NT2/D1 (cell line): ENCODE measurements around the gene GNA12.
"Not testable (repeated sequence)": the region's sequence is repeated elsewhere in the genome, so short reads cannot be mapped to it uniquely, and the experiment has no call there.

Experiments used
- DNase-seq: peaks from one replicate; pipeline ENCODE4 v3.0.0-alpha.2; 2011; ENCODE audit warnings: low read depth, low spot score
- H3K27me3 ChIP-seq: 2 replicates; pipeline ENCODE4 v1.6.0; 2011; ENCODE audit warnings: mild to moderate bottlenecking; ENCODE audit not compliant: insufficient read length, insufficient read depth
- H3K36me3 ChIP-seq: 2 replicates; pipeline ENCODE4 v1.6.1; 2011; ENCODE audit warnings: mild to moderate bottlenecking, low read length, mixed read lengths; ENCODE audit not compliant: insufficient read depth, insufficient read length
- H3K4me1 ChIP-seq: 2 replicates; pipeline ENCODE4 v1.5.1; 2011; ENCODE audit not compliant: insufficient read depth, insufficient read length
- H3K4me3 ChIP-seq: 2 replicates; pipeline ENCODE4 v1.5.1; 2011; ENCODE audit warnings: low read depth; ENCODE audit not compliant: insufficient read length
- H3K9ac ChIP-seq: 2 replicates; pipeline ENCODE4 v1.6.0; 2011; ENCODE audit warnings: low read depth; ENCODE audit not compliant: insufficient read length
- H3K9me3 ChIP-seq: 2 replicates; pipeline ENCODE4 v1.5.1; 2011; ENCODE audit warnings: mild to moderate bottlenecking, low read length; ENCODE audit not compliant: insufficient read depth
- SUZ12 ChIP-seq: IDR thresholded peaks from 2 replicates; pipeline ENCODE4 v1.6.1; 2011; ENCODE audit not compliant: insufficient read length, insufficient read depth; ENCODE audit errors: extremely low read depth
- YY1 ChIP-seq: IDR thresholded peaks from 2 replicates; pipeline ENCODE4 v1.6.1; 2011; ENCODE audit not compliant: insufficient read length, insufficient read depth
- ZNF274 ChIP-seq: IDR thresholded peaks from 2 replicates; pipeline ENCODE4 v1.6.1; 2011; ENCODE audit warnings: mild to moderate bottlenecking, low read depth, low read length

GNA12 gene

DNA sequence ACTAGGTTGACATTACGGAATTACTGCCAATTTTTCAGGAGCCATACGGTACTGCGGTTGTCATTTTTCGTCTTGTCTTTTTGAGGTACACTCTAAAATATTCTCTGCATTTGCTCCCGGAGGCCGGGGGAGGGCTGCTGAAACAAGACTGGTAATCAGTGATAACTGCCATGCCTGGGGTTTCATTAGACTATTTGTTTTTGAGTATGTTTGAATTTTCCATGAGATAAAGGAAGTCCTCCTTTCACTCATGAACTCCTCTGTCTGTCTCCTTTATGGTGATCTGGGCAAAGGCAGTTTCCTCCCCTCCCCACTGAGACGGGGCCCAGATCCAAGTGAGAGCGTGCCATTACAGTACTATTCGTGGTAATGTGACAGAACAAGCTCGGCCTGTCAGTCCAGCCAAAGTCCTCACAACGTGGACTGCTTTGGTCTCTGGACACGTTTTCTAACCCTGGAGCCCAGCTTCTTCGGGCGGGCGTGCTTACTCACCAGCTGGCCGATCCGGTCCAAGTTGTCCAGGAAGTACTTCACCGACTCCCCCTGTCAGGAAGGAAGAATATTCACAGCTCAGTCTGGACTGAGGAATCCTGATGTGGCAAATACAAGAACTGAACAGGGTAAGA, 111.0 kb downstream of the GNA12 start:
- TF ChIP-seq SUZ12 = no peak
- TF ChIP-seq ZNF274 = no peak
- no peak for TF ChIP-seq YY1
- Histone ChIP-seq H3K4me3 (no peak overlapping the region), H3K9ac (no peak overlapping the region)

DNA sequence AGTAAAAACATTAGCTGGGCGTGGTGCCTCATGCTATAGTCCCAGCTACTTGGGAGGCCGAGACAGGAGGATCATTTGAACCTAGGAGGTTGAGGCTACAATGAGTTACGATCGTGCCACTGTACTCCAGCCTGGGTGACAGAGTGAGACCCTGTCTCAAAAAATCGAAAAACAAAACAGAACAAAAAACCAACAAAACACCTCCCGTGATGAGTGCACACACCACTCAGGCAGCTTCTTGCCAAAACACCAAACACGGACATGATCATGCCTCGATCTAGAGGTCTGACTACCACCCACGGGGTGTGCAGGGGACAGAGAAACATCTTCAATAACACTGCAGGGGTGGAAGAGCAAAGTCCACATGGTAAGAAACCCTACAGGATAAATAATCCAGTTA, 111.7 kb downstream of the GNA12 start:
- Histone ChIP-seq H3K4me3 (no peak overlapping the region), H3K9ac (no peak overlapping the region), H3K27me3 (no peaks in the 10 kb centered on the region), H3K36me3 (peaks cover 55% of the 10 kb centered on the region), H3K9me3 (no peaks in the 10 kb centered on the region; the same call in 1 of the 2 replicates), H3K4me1 (peaks cover 20% of the 10 kb centered on the region)
- no peak for DNase-seq
- TF ChIP-seq ZNF274 (no peak), SUZ12 (no peak), YY1 (no peak)

More for the DNA sequence above, 111.0 kb downstream of the GNA12 start:
- Histone ChIP-seq H3K9me3 (no peaks in the 10 kb centered on the region; the same call in 1 of the 2 replicates), H3K27me3 (no peaks in the 10 kb centered on the region), H3K4me1 (peaks cover 20% of the 10 kb centered on the region), H3K36me3 (peaks cover 53% of the 10 kb centered on the region)
- no peak for DNase-seq

DNA sequence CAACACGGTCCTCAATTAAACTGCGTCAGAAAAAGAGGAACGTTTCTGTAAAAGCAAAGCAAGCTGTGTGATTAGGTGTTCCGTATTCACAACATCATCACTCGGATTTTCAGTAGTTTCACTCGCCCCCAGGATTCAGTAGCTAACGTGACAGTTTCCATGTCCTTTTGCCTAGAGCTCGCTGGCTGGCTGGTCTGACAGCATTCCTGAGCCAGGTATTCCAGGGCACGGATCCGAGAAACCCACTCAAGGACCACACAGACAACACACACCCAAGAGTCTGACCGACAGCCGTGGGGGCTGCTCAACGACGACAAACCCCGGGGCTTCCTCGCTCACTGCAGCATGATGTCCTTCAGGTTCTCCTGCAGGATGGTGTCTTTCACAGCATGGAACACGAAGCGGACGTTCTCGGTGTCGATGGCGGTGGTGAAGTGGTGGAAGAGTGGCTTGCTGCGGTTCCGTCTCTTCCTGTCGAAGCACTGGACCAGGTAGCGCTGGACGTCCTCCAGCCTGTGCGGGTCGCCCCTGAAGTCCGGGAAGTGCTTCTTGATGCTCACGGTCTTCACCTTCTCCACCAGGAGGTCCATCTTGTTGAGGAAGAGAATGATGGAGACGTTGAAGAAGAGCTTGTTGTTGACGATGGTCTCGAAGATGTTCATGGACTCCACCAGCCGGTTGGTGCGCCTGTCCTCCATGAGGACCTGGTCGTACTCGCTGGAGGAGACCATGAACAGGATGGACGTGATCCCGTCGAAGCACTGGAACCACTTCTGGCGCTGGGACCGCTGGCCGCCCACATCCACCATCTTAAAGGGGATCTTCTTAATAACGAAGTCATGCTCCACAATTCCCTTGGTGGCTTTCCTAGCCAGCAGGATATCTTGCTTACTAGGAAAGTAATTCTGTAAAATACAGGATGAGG, 113.0 kb downstream of the GNA12 start:
- no peak overlapping the region for H3K9ac ChIP-seq
- no peak for TF ChIP-seq ZNF274
- no peak for TF ChIP-seq YY1
- no peak for TF ChIP-seq SUZ12
- H3K27me3 ChIP-seq = no peaks in the 10 kb centered on the region
- no peak overlapping the region for H3K4me3 ChIP-seq
- H3K9me3 ChIP-seq = no peaks in the 10 kb centered on the region; the same call in 1 of the 2 replicates
- H3K36me3 ChIP-seq = peaks cover 67% of the 10 kb centered on the region
- DNase-seq = no peak
- H3K4me1 ChIP-seq = peaks cover 20% of the 10 kb centered on the region

DNA sequence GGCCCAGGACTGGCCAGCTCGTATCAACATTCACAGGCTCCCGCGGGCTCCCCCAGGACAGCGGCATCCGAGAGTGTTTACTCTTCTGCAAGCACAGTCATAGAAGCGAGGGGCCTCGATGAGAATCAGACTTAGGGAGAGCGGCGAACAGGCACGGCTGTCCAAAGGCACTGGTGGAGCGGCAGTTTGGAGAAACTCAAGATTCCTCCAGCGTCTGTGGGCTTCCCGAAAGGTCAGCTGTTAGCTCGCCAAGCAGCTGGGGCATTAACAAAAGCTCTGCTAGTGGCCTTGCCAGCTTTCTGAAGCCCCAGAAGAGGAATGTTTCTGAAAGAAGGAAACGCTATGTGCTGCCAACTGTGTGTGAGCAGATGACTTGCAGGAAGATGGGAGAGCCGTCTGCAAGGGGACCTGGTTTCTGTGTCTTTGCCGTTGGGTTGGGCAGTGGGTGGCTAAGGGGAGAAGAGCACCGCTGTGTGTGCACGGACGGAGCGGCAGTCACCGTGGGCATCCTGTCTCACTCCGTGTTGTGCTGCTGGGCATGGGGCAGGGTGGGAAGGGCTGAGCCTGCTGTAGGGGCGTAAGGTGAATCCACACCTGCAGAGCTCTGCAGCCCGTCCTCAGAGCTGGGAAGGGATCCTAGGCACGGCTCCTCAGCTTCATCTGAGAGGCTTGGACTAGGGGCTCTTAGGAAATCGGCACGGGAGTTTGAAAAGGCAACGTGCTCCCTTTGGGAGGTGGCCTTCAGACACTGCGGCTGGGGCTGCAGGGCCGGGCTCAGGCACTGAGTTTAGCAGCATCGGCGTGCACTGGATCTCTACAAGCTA, 114.0 kb downstream of the GNA12 start:
- no peak overlapping the region for H3K9ac ChIP-seq
- no peaks in the 10 kb centered on the region for H3K27me3 ChIP-seq
- no peak for TF ChIP-seq YY1
- TF ChIP-seq SUZ12 = no peak
- TF ChIP-seq ZNF274 = no peak
- no peaks in the 10 kb centered on the region; the same call in 1 of the 2 replicates for H3K9me3 ChIP-seq
- no peak for DNase-seq
- no peak overlapping the region for H3K4me3 ChIP-seq
- peaks cover 18% of the 10 kb centered on the region for H3K4me1 ChIP-seq
- H3K36me3 ChIP-seq = peaks cover 70% of the 10 kb centered on the region

DNA sequence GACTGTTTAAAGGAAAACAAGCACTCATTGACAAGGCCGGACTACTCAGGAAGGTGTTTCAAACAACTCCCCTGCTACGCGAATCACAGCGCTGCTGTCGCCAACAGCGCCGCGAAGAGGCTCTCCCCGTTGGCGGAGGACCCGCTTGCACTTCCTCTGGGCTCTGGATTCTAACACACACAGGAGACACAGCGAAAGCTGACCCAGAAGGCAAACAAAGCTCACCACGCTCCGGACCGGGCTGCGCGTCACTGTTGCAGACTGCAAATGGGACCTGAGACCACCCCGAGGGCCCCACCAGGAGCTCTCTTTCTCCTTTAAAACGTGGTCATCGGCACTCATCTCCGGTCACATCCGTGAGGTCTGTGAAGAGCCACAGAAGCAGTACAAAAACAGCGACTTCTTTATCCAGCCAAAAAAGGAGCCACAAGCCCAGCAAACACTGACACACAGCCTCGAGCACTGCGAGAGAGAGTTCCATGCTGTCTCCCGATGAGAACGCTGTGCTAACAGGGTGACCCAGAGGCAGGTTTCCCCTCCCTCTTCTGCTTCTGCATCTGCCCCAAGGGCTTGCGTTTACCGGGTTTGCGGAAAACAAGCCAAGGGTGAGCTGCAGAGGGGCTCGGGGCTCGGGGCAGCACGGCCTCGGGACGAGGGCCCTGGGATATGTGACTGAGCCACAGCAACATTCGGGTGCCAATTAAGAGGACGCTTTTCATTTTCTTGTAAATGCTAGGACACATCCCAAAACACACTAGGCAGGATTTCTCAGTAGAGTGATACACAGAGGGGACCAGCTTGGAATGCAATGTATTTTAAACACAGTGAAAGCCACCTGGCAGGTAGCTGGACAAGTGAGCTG, 114.8 kb downstream of the GNA12 start:
- H3K36me3 ChIP-seq = peaks cover 64% of the 10 kb centered on the region
- H3K9ac ChIP-seq = no peak overlapping the region
- H3K4me1 ChIP-seq = peaks cover 12% of the 10 kb centered on the region
- TF ChIP-seq YY1 (no peak), SUZ12 (no peak), ZNF274 (no peak)
- H3K9me3 ChIP-seq = no peaks in the 10 kb centered on the region; the same call in 1 of the 2 replicates
- no peaks in the 10 kb centered on the region for H3K27me3 ChIP-seq
- no peak overlapping the region for H3K4me3 ChIP-seq
- no peak for DNase-seq

DNA sequence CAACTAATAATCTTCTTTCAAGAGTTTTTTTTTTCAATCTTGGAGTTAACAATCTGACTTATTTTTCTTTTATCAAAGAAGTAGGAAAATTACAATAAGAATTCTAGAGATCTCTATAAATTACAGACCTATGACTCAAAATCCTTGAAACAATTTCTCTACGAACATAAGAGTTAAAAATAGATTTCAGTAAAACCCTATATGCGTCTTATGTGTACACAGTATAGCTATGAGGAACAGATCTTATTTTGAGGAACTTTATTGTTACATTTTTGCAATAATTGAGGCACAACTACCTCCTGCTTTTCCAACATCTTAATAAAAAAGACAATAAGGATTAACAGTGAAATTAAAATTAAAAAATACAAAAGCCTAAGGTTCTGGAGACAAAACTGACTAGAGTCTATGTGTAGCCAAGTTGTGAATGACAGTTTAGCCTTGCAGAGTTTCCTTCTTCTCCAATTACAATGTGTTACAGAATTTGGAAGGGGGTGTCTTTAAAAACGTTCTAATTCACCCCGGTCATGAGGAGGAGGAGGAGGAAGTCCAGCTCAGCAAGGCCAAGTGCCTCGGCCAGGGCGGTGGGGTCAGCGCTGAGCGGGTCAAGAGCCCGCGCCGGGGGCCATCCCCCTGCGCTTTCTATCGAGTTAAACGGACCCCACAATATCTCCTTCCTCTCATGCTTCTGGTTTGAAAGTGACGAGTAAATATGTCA, 115.6 kb downstream of the GNA12 start:
- no peak overlapping the region for H3K4me3 ChIP-seq
- H3K9ac ChIP-seq = no peak overlapping the region
- TF ChIP-seq YY1 (no peak), SUZ12 (no peak), ZNF274 (no peak)
- no peak for DNase-seq
- H3K4me1 ChIP-seq = peaks cover 12% of the 10 kb centered on the region
- H3K27me3 ChIP-seq = no peaks in the 10 kb centered on the region
- H3K36me3 ChIP-seq = peaks cover 61% of the 10 kb centered on the region
- no peaks in the 10 kb centered on the region for H3K9me3 ChIP-seq

DNA sequence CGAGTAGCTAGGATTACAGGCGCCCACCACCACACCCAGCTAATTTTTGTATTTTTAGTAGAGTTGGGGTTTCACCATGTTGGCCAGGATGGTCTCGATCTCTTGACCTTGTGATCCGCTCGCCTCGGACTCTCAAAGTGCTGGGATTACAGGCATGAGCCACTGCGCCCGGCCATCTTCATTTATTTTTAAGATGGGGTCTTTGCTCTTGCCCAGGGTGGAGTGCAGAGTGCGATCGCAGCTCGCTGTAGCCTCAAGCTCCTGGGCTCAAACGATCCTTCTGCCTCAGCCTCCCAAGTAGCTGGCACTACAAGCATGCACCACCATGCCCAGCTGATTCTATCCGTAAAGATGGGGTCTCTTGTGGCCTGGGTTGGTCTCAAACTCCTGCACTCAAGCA, 116.9 kb downstream of the GNA12 start:
- Histone ChIP-seq H3K4me1 (peaks cover 12% of the 10 kb centered on the region), H3K36me3 (peaks cover 58% of the 10 kb centered on the region)
- H3K27me3 ChIP-seq, H3K4me3 ChIP-seq, DNase-seq, H3K9ac ChIP-seq, H3K9me3 ChIP-seq: not testable (repeated sequence)
